Esophagus squamous epithelium (tissue), 4 donors: Measurements from ENCODE around the gene RSPO4.

Experiments
- CTCF ChIP-seq, 6 experiments: fragments of 450-650 bp in 4 of 6; fragments of 200-600 bp in 2 of 6; sonication (generic) in 2 of 6; IDR thresholded peaks; one replicate each; pipeline ENCODE4 v1.5.1; 2016 to 2019; ENCODE audit warnings: antibody characterized with exemption in 6 of 6, mild to moderate bottlenecking in 4 of 6, moderate library complexity in 4 of 6
- POLR2A ChIP-seq, 4 donors: fragments of 450-650 bp; IDR thresholded peaks; one replicate each; pipeline ENCODE4 v1.6.1; 2017; ENCODE audit warnings: antibody characterized with exemption in 4 of 4, mild to moderate bottlenecking in 4 of 4, moderate library complexity in 3 of 4

GRCh38 chr20:944148-944547 lies 58.0 kb downstream of the RSPO4 start:
- no peak for TF ChIP-seq CTCF (IDR thresholded peaks at IDR 0.05)
- TF ChIP-seq POLR2A (IDR thresholded peaks at IDR 0.05), result no peak
